GM18526 (cell line): ENCODE results near the gene MARCHF10.

Source experiments
- POLR2A ChIP-seq: IDR thresholded peaks from 3 replicates; pipeline ENCODE4 v1.6.1; 2011; ENCODE audit not compliant: insufficient read length; ENCODE audit errors: extremely low read depth

The MARCHF10 gene

DNA sequence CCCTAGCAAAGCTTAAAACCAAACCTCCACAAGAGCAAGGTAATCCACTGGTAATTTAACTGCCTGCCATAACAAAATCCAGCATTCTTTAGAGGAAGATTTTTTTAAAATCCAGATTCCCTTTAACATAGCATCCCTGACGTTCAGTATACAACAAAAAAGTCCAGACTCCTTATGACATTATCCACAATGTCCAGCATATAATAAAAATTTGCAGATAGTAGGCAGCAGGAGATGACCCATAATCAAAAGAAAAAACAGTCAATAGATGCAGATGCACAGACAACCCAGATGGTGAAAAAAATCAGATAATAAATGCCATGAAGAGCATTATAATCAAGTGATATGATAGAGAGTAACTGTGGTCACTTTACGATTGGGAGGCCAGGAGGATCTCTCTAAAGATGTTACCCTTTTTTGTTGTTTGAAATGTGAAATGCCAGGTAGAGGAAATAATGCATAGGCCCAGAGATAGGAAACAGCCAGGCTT is 147.4 kb downstream of the MARCHF10 start:
- TF ChIP-seq POLR2A = no peak

DNA sequence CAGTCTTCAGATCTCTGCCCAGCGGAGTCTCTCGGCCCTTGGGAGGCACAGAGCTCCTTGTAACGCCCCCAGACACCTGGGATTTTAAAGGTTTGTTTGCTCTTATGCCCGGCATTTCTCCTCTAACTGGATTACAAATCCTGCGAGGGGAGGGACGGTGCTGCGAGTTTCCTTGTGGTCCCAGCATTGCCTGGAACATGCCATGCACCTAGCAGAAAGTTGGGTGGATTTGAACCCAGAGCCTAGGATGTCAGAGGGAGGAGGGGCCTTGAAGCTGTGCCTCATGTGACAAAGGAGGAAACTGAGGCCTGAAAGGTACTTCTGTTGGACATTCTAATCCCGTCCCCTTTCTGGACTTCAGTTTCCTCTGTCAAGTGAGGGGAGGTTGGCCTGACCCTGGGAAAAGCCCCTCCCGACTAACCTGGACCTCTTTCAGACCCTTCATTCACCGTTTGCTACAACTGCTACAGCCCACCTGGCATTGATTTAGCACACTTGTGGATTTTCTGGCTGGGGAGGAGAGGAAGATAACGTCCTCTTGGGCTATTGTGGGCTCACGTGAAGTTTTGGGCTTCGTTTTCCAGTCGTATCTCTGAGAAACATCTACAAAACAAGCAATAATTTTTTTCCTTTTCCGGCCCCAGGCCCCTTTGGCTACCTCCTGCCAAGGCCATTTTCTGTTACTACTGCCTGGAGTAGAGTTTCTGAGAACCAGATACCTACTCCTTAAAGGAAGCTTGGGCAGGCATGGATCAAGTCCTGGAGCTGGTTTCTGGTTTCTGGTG is 149.8 kb downstream of the MARCHF10 start:
- TF ChIP-seq POLR2A = no peak

DNA sequence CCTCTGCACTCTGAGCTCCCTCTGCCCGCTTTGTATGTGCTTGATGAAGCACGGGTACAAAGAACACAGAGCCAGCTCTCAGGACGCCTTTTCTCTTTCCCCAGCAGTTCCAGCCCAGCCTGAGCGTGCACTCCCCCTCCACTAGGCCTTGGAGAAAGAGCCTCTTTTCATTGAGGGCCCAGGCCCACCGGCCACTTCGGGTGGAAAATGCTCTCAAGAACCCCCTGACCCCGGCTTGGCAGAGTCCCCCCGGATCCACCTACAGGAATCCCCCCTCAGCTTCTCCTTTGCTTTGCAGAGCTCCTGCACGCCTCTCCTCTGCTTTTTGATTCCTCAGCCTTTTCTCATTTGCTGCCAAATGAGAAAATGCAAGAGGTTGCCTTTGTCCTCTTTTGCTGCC is 150.4 kb downstream of the MARCHF10 start:
- TF ChIP-seq POLR2A = no peak

DNA sequence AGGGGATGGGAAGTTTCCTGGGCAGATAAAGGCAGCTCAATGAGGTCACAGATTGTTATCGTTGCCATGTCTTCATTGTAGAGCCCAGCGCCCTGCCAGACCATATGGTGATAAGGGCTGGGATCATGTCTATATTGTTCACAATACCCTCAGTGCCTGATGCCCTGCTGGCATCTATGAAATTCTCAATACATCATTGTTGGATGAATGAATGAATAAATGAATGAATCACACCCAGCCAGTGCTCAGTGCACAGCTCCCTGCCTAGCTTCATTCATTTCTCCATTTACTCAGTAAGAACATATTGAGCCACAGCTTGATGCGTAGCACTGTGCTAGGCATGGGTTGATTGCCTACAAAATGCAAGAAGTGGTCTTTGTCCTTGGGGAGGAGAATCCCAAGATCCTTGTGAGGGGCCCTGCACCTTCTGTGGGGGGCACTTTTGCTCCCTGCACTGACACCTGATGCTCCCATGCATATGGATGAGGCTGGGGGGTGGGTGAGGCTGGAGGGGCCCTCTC is 150.9 kb downstream of the MARCHF10 start:
- no peak for TF ChIP-seq POLR2A

DNA sequence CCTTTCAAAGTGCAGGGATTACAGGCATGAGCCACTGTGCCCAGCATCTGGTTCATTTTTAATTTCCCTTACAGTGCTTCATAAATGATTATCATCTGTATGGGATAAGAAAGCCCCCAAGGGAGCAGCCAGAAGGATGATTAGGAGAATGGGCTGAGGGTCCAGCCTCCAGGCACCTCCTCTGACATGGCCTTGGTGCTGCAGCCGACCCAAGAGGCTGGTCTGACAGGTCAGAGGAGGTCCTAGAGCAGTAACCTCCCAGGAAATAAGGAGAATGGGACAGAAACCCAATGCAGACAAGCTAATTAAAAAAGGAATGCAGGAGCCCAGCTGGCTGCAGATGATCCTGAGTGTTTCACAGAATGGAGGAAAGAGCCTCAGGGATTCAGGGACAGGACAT is 151.7 kb downstream of the MARCHF10 start:
- no peak for TF ChIP-seq POLR2A

DNA sequence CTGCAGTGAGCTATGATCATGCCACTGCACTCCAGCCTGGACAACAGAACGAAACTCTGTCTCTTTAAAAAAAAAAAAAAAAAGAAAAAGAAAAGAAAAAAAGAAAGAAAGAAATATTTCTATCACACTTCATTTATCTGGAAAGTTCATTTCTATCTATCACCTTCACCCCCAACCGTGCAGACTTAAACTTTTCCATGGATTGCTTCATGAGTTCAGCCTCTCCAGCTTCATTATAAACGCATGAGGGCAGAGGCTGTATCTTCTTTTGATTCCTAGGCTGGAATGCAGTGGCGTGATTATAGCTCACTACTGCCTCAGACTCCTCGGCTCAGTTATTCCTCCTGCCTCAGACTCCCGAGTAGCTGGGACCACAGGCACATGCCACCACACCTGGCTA is 152.5 kb downstream of the MARCHF10 start:
- no peak for TF ChIP-seq POLR2A

DNA sequence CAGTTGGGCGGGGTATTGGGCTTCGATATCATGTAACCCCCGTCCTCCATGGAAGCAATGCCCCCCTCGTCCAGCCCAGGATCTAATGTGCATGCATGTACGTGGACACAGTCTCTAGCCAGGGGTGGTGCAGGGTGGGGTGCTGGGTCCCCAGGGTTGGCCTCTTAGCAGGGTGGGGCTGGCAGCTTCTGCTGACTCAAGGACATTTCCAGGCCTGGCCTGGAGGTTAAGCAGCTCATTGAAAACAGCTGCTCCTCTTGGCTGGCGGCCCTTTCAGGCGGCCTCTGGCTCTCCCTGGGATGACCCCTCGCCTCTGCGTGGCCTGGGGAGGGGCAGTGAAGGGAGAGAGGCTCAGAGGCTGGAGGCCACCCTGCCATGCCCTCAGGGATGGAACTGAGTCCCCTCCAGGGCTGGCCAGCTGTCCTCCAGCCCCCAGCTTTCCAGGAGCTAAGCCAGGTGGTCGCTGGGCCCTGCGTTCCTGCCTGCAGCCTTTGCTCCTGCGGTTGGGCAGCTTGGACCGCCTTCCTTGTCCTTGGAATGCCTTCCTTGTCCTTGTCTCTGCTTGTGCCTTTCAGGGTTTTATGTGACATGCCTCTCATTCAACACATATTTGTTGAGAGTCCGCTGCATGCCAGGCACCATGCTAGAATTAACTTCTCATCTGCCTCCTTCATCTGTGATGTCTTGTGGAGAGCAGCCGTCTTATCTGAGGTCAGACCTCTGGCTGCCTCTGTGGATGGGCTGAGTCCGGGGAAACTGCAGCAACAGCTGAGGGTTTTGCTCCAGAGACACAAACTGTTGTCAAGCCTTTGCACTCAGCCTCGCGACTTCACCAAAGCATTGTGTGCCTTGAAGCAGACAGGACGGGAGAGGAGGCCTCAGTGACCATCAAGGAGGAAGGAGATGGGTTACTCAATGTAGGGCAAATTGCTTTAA is 154.0 kb downstream of the MARCHF10 start:
- no peak for TF ChIP-seq POLR2A

DNA sequence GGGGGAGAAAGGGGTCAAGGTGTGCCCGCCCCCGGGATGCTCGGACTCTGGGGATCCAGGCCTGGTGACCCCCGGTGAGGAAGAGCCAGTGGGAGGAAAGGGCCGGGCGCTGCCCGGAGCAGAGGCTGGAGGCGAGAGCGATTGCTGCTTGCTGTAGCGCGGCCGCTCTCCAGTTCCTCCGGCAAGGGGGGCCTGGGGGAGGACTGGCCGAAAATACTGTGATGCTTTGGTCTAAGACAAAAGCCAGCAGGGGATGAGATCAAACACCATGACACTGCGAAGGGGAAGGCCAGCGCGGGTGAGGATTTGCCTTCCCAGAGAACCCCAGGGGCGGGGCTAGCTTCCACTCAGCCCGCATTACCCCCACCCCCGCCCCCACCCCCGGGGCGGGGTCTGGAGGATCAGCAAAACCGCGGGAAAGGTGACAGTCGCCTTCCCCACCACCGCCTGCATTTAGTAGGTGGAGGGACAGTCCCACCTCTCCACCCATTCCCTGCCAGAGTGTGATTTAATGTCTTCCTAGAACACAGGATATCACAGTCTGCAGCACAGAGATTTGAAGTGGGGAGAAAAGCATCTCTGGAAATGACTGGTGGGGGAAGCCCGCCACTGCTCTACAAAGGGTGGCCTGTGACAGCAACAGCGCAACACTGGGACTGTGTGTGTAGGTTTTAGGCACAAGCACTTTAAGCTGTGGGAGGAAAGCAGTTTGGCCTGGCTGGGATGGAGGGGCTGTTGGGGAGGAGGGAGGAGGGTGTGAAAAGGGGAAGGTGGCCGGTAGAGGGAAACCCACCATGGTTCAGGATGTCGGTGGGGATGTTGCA is 154.9 kb downstream of the MARCHF10 start:
- no peak for TF ChIP-seq POLR2A

DNA sequence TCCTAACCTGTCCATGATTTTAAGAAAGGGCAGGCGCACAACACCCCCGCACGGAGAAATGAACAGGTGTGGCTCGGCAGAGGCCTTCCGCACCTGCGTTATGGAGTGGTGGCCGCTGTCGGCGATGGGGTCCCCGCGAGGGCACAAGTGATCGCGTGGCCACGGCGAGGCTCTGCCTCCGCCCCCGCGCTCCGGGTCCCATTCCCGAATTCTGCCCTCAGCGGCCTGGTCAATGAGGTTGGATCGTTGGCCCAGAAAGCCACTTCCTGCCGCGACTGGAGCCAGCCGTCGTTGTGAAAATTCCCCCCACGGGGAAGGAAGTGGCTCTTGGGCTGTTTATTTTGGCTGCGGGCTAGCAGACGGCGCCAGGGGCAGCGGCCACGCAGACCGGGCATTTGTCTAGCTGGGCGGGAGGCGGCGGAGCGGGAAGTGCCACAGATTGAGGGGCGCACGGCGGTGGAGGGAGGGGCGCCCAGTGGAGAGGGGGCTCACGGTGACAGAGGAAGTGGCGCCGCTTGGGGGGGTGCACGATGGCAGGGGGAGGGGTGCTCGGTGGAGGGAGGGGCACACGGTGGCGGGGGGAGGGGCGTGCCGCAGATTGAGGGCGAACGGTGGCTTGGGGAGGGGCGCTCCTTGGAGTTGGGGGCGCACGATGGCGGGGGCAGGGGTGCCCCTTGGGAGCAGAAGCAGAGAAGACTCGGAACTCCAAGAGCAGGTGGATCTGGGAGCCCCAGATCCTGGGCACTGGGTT is 155.7 kb downstream of the MARCHF10 start:
- TF ChIP-seq POLR2A = no peak
